Testis (tissue), 2 donors: ENCODE data around the gene UBL5.

ENCODE experiments used
- POLR2A ChIP-seq: fragments of 450-650 bp; IDR thresholded peaks from one replicate; pipeline ENCODE4 v1.6.1; 2017; ENCODE audit warnings: antibody characterized with exemption, mild to moderate bottlenecking, moderate library complexity
- TF ChIP-seq, protein P1 (sequence below), 3 experiments: fragments of 450-650 bp in 2 of 3; fragments of 200-600 bp in 1 of 3; sonication (generic) in 1 of 3; IDR thresholded peaks; one replicate each; pipeline ENCODE4 v1.5.1; 2016 to 2019; ENCODE audit warnings: antibody characterized with exemption in 3 of 3, mild to moderate bottlenecking in 2 of 3, moderate library complexity in 1 of 3

DNA sequence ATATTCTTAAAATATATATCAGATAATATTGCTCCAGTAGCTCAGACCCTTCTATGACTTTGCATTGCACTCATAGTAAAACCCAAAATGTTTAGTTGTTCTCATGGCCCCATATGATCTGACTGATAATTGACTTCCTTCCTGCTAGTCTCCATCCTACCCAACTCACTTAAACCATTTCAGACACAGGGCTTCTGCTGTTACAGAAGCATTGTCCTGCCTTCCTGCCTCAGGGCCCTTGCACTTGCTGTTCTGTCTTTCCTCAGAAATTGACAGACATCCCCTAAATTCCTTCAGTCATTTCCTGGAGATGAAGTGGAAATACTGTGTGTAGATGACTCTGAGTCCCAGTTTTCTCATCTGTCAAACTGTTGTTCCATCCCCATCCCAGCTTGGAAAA is 28.6 kb upstream of the UBL5 start:
- TF ChIP-seq, protein P1, sequence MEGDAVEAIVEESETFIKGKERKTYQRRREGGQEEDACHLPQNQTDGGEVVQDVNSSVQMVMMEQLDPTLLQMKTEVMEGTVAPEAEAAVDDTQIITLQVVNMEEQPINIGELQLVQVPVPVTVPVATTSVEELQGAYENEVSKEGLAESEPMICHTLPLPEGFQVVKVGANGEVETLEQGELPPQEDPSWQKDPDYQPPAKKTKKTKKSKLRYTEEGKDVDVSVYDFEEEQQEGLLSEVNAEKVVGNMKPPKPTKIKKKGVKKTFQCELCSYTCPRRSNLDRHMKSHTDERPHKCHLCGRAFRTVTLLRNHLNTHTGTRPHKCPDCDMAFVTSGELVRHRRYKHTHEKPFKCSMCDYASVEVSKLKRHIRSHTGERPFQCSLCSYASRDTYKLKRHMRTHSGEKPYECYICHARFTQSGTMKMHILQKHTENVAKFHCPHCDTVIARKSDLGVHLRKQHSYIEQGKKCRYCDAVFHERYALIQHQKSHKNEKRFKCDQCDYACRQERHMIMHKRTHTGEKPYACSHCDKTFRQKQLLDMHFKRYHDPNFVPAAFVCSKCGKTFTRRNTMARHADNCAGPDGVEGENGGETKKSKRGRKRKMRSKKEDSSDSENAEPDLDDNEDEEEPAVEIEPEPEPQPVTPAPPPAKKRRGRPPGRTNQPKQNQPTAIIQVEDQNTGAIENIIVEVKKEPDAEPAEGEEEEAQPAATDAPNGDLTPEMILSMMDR (IDR thresholded peaks at IDR 0.05): no peak
- no peak for TF ChIP-seq POLR2A
